H9 (cell line): ENCODE results near the gene ARMH3. TPM values are rescaled to one million over a fixed set of nuclear protein-coding genes. Genes with fewer than 3 reads are reported as not detected.

Experiments used
- DNase-seq: peaks from one replicate; pipeline ENCODE4 v3.0.0-alpha.2; 2017
- H2AFZ ChIP-seq: one replicate; pipeline ENCODE4 v1.6.1; 2013; ENCODE audit warnings: mild to moderate bottlenecking, low read length, control low read depth, moderate library complexity
- H2AK5ac ChIP-seq: 2 replicates; pipeline ENCODE4 v1.6.1; 2013; ENCODE audit warnings: low read length, control low read depth, mixed read lengths; ENCODE audit not compliant: insufficient read length
- H2BK120ac ChIP-seq: one replicate; pipeline ENCODE4 v1.6.1; 2013; ENCODE audit warnings: low read depth, mild to moderate bottlenecking, low read length, control low read depth, inconsistent platforms; ENCODE audit not compliant: poor library complexity, severe bottlenecking
- H2BK12ac ChIP-seq: 2 replicates; pipeline ENCODE4 v1.6.1; 2013; ENCODE audit warnings: low read length, control low read depth, mixed read lengths, low read depth; ENCODE audit not compliant: insufficient read length
- H2BK15ac ChIP-seq: 2 replicates; pipeline ENCODE4 v1.6.1; 2013; ENCODE audit warnings: low read depth, low read length, control low read depth
- H2BK20ac ChIP-seq: one replicate; pipeline ENCODE4 v1.6.1; 2013; ENCODE audit warnings: low read depth, mild to moderate bottlenecking, low read length, control low read depth, inconsistent platforms; ENCODE audit not compliant: poor library complexity, severe bottlenecking
- H2BK5ac ChIP-seq: 2 replicates; pipeline ENCODE4 v1.6.1; 2013; ENCODE audit warnings: low read length, control low read depth, mixed read lengths; ENCODE audit not compliant: insufficient read length
- H3K14ac ChIP-seq: 2 replicates; pipeline ENCODE4 v1.6.1; 2013; ENCODE audit warnings: low read length, control low read depth; ENCODE audit not compliant: insufficient read depth
- H3K18ac ChIP-seq: 2 replicates; pipeline ENCODE4 v1.6.1; 2013; ENCODE audit warnings: low read depth, mild to moderate bottlenecking, mixed read lengths, low read length, control low read depth; ENCODE audit not compliant: insufficient read length
- H3K23ac ChIP-seq: 2 replicates; pipeline ENCODE4 v1.6.1; 2013; ENCODE audit warnings: low read length, control low read depth, mixed read lengths, low read depth; ENCODE audit not compliant: insufficient read length
- H3K23me2 ChIP-seq: 2 replicates; pipeline ENCODE4 v1.6.1; 2013; ENCODE audit warnings: low read depth, mild to moderate bottlenecking, mixed read lengths, low read length, control low read depth; ENCODE audit not compliant: insufficient read length, poor library complexity, severe bottlenecking
- H3K27ac ChIP-seq: 2 replicates; pipeline ENCODE4 v1.5.1; 2013; ENCODE audit warnings: low read length, control low read depth, mixed read lengths, low read depth; ENCODE audit not compliant: insufficient read length
- H3K27me3 ChIP-seq: 2 replicates; pipeline ENCODE4 v1.6.1; 2013; ENCODE audit warnings: low read length, control low read depth, inconsistent platforms; ENCODE audit not compliant: insufficient read depth
- H3K4ac ChIP-seq: 2 replicates; pipeline ENCODE4 v1.6.1; 2013; ENCODE audit warnings: low read depth, mild to moderate bottlenecking, control low read depth, inconsistent platforms, low read length, moderate library complexity
- H3K4me1 ChIP-seq: 2 replicates; pipeline ENCODE4 v1.6.1; 2013; ENCODE audit warnings: low read length, control low read depth, inconsistent platforms; ENCODE audit not compliant: insufficient read depth
- H3K4me2 ChIP-seq: 2 replicates; pipeline ENCODE4 v1.6.1; 2013; ENCODE audit warnings: low read length, control low read depth, mixed read lengths; ENCODE audit not compliant: insufficient read length, insufficient read depth
- H3K56ac ChIP-seq: 2 replicates; pipeline ENCODE4 v1.6.1; 2013; ENCODE audit warnings: low read depth, mild to moderate bottlenecking, mixed read lengths, low read length, control low read depth; ENCODE audit not compliant: insufficient read length
- H3K79me1 ChIP-seq: 2 replicates; pipeline ENCODE4 v1.6.1; 2013; ENCODE audit warnings: low read depth, mild to moderate bottlenecking, moderate library complexity, low read length, control low read depth, inconsistent platforms; ENCODE audit not compliant: insufficient read depth, poor library complexity, severe bottlenecking
- H3K79me2 ChIP-seq: 2 replicates; pipeline ENCODE4 v1.6.1; 2013; ENCODE audit warnings: low read length, control low read depth, inconsistent platforms; ENCODE audit not compliant: insufficient read depth
- H3K9ac ChIP-seq: 2 replicates; pipeline ENCODE4 v1.6.1; 2013; ENCODE audit warnings: low read length, control low read depth, mixed read lengths; ENCODE audit not compliant: insufficient read length; ENCODE audit errors: extremely low read depth
- H3K9me3 ChIP-seq: one replicate; pipeline ENCODE4 v1.6.1; 2013; ENCODE audit warnings: low read depth, low read length, inconsistent platforms; ENCODE audit not compliant: control insufficient read depth
- H3T11ph ChIP-seq: one replicate; pipeline ENCODE4 v1.6.1; 2013; ENCODE audit warnings: mild to moderate bottlenecking, low read length, control low read depth, inconsistent platforms
- H4K20me1 ChIP-seq: one replicate; pipeline ENCODE4 v1.6.1; 2013; ENCODE audit not compliant: control insufficient read depth, insufficient read length, insufficient read depth
- H4K5ac ChIP-seq: 2 replicates; pipeline ENCODE4 v1.6.1; 2013; ENCODE audit warnings: low read depth, mild to moderate bottlenecking, mixed read lengths, low read length, control low read depth; ENCODE audit not compliant: insufficient read length
- H4K8ac ChIP-seq: replicated peaks from 2 replicates; pipeline ENCODE4 v1.6.1; 2013; ENCODE audit warnings: low read length, control low read depth, mixed read lengths, low read depth; ENCODE audit not compliant: insufficient read length
- H4K91ac ChIP-seq: 2 replicates; pipeline ENCODE4 v1.6.1; 2013; ENCODE audit warnings: low read depth, mild to moderate bottlenecking, moderate library complexity, mixed read lengths, low read length, control low read depth; ENCODE audit not compliant: insufficient read length
- H3K27ac Mint-ChIP-seq, 3 experiments: 2 replicates in 2 of 3; 3 replicates in 1 of 3; pipeline ENCODE4 v1.8.0; 2020 to 2021; ENCODE audit warnings: mixed read lengths in 3 of 3, mild to moderate bottlenecking in 1 of 3, moderate library complexity in 1 of 3
- H3K27me3 Mint-ChIP-seq: 2 replicates; pipeline ENCODE4 v1.8.0; 2021; ENCODE audit warnings: low read depth, mild to moderate bottlenecking, moderate library complexity, mixed read lengths
- H3K36me3 Mint-ChIP-seq, 3 experiments: 2 replicates in 2 of 3; 3 replicates in 1 of 3; pipeline ENCODE4 v1.8.0; 2020 to 2021; ENCODE audit warnings: low read depth in 3 of 3, mixed read lengths in 3 of 3; ENCODE audit not compliant: insufficient read depth in 1 of 3
- H3K4me1 Mint-ChIP-seq, 2 experiments: 2 replicates each; pipeline ENCODE4 v1.8.0; 2020; ENCODE audit warnings: mixed read lengths in 2 of 2
- H3K4me3 Mint-ChIP-seq, 2 experiments: 2 replicates in 1 of 2; 3 replicates in 1 of 2; pipeline ENCODE4 v1.8.0; 2020 to 2021; ENCODE audit warnings: mild to moderate bottlenecking in 2 of 2, mixed read lengths in 2 of 2, moderate library complexity in 1 of 2
- H3K9me3 Mint-ChIP-seq, 2 experiments: 2 replicates in 1 of 2; 3 replicates in 1 of 2; pipeline ENCODE4 v1.8.0; 2020; ENCODE audit warnings: mild to moderate bottlenecking in 2 of 2, mixed read lengths in 2 of 2, moderate library complexity in 1 of 2
- whole genome bisulfite sequencing: extraction: QIAGEN DNeasy Blood & Tissue Kit; methylation state at CpG from one replicate; pipeline ENCODE4 v1.1.7; 2013; ENCODE audit warnings: missing lambda C conversion rate, low lambda C conversion rate, mixed read lengths; ENCODE audit not compliant: insufficient read length; ENCODE audit errors: extremely low coverage; 5-methylcytosine and 5-hydroxymethylcytosine counted together
- total RNA-seq: library from RNA; stranded (reverse); gene quantifications from 2 replicates; pipeline ENCODE4 v1.2.1, GENCODE V29; 2021
- TF ChIP-seq, protein P1 (sequence below): fragments of 200-600 bp; sonication (generic); conservative IDR thresholded peaks from 3 replicates; pipeline ENCODE4 v1.8.0; 2021; ENCODE audit warnings: antibody characterized with exemption, mild to moderate bottlenecking

The ARMH3 gene
- total RNA-seq, 1 experiment from 2014 or later: 20.4 TPM

DNA sequence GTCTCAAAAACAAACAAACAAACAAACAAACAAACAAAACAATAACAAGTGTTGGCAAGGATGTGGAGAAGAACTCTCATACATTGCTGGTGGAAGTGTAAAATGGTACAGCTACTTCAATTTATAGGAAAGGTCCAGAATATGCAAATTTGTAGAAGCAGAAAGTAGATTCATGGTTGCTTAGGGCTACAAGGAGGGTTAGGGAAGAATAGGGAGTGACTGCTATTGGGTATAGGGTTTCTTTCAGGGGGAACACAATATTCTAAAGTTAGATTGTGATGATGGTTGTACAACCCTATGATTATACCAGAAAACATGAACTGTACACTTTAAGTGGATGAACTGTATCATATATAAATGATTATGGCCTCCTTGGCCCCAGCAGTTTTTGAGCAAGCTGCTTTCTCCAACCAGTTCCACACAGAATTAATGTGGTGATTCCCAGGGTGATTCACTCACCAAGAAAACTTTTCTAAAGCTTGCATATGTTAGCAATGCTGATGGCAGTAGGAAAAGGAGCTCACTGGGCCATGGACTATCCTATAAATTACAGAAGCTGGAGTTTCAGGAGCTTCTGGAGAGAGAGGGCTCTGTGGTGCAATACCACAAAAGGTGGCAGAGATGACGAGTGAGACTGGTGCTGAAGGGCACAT, 159.6 kb downstream of the ARMH3 start:
- Histone ChIP-seq H3T11ph (no peak overlapping the region), H2BK5ac (no peak overlapping the region), H3K4me1 (no peaks in the 10 kb centered on the region), H3K18ac (no peak overlapping the region), H4K8ac (no peak overlapping the region), H3K27me3 (no peaks in the 10 kb centered on the region), H4K5ac (no peak overlapping the region), H3K4me2 (no peak overlapping the region), H2AFZ (no peak overlapping the region), H3K23ac (no peak overlapping the region), H3K23me2 (no peaks in the 10 kb centered on the region), H3K14ac (no peak overlapping the region), H2BK15ac (no peak overlapping the region), H3K9me3 (no peaks in the 10 kb centered on the region), H3K4ac (no peak overlapping the region), H2BK12ac (no peak overlapping the region), H4K91ac (no peak overlapping the region), H3K79me2 (no peaks in the 10 kb centered on the region), H3K9ac (no peak overlapping the region), H2BK20ac (no peak overlapping the region), H2BK120ac (no peak overlapping the region), H3K79me1 (no peaks in the 10 kb centered on the region), H4K20me1 (no peaks in the 10 kb centered on the region), H2AK5ac (no peak overlapping the region), H3K56ac (no peak overlapping the region), H3K27ac (no peak overlapping the region)
- DNase-seq: no peak
- Mint-ChIP-seq H3K9me3 (no peaks in the 10 kb centered on the region), H3K27ac (no peak overlapping the region; a peak in 1 of 7 replicates), H3K4me1 (peaks cover 11 to 24% of the 10 kb centered on the region in 2 experiments), H3K36me3 (no peaks in the 10 kb centered on the region), H3K4me3 (no peak overlapping the region), H3K27me3 (no peaks in the 10 kb centered on the region)
- no CpG with 5 or more reads among the region's 1 CpG for WGBS
- TF ChIP-seq, protein P1, sequence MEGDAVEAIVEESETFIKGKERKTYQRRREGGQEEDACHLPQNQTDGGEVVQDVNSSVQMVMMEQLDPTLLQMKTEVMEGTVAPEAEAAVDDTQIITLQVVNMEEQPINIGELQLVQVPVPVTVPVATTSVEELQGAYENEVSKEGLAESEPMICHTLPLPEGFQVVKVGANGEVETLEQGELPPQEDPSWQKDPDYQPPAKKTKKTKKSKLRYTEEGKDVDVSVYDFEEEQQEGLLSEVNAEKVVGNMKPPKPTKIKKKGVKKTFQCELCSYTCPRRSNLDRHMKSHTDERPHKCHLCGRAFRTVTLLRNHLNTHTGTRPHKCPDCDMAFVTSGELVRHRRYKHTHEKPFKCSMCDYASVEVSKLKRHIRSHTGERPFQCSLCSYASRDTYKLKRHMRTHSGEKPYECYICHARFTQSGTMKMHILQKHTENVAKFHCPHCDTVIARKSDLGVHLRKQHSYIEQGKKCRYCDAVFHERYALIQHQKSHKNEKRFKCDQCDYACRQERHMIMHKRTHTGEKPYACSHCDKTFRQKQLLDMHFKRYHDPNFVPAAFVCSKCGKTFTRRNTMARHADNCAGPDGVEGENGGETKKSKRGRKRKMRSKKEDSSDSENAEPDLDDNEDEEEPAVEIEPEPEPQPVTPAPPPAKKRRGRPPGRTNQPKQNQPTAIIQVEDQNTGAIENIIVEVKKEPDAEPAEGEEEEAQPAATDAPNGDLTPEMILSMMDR: no peak
